PFSK-1 (cell line): ENCODE results near the gene PBX3.

ENCODE experiments used
- FOXP2 ChIP-seq: optimal IDR thresholded peaks from 2 replicates; pipeline ENCODE3; 2011; ENCODE audit warnings: borderline replicate concordance, control low read depth, inconsistent platforms; ENCODE audit not compliant: insufficient read depth; ENCODE audit errors: extremely low read length, extremely low read depth
- POLR2AphosphoS5 ChIP-seq: IDR thresholded peaks from 2 replicates; pipeline ENCODE4 v1.6.1; 2012; ENCODE audit warnings: low read depth, mild to moderate bottlenecking, control low read depth, low read length, moderate library complexity
- SIN3A ChIP-seq: IDR thresholded peaks from 2 replicates; pipeline ENCODE4 v1.6.1; 2012; ENCODE audit warnings: mild to moderate bottlenecking, low read length, moderate library complexity, borderline replicate concordance; ENCODE audit not compliant: insufficient read depth
- TAF1 ChIP-seq: IDR thresholded peaks from 2 replicates; pipeline ENCODE4 v1.6.1; 2012; ENCODE audit warnings: low read length, control low read depth, borderline replicate concordance; ENCODE audit not compliant: insufficient read depth
- TF ChIP-seq, protein P1 (sequence below), 2 experiments: IDR thresholded peaks; 2 replicates each; pipeline versions ENCODE4 v1.6.1 to v1.8.0; 2011 to 2012; ENCODE audit warnings: low read depth in 2 of 2, low read length in 2 of 2, control low read depth in 1 of 2, inconsistent platforms in 1 of 2, mild to moderate bottlenecking in 1 of 2, moderate library complexity in 1 of 2; ENCODE audit not compliant: insufficient read depth in 1 of 2

The PBX3 gene

GRCh38 chr9:125850106-125850632 is 103.0 kb downstream of the PBX3 start:
- TF ChIP-seq, protein P1, sequence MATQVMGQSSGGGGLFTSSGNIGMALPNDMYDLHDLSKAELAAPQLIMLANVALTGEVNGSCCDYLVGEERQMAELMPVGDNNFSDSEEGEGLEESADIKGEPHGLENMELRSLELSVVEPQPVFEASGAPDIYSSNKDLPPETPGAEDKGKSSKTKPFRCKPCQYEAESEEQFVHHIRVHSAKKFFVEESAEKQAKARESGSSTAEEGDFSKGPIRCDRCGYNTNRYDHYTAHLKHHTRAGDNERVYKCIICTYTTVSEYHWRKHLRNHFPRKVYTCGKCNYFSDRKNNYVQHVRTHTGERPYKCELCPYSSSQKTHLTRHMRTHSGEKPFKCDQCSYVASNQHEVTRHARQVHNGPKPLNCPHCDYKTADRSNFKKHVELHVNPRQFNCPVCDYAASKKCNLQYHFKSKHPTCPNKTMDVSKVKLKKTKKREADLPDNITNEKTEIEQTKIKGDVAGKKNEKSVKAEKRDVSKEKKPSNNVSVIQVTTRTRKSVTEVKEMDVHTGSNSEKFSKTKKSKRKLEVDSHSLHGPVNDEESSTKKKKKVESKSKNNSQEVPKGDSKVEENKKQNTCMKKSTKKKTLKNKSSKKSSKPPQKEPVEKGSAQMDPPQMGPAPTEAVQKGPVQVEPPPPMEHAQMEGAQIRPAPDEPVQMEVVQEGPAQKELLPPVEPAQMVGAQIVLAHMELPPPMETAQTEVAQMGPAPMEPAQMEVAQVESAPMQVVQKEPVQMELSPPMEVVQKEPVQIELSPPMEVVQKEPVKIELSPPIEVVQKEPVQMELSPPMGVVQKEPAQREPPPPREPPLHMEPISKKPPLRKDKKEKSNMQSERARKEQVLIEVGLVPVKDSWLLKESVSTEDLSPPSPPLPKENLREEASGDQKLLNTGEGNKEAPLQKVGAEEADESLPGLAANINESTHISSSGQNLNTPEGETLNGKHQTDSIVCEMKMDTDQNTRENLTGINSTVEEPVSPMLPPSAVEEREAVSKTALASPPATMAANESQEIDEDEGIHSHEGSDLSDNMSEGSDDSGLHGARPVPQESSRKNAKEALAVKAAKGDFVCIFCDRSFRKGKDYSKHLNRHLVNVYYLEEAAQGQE (IDR thresholded peaks at IDR 0.05; ENCODE audit: insufficient read depth in 1 of 2, low read depth in 2 of 2, low read length in 2 of 2): no peak
- no peak for TF ChIP-seq SIN3A
- TF ChIP-seq FOXP2: no peak
- no peak for TF ChIP-seq POLR2AphosphoS5
- no peak for TF ChIP-seq TAF1

DNA sequence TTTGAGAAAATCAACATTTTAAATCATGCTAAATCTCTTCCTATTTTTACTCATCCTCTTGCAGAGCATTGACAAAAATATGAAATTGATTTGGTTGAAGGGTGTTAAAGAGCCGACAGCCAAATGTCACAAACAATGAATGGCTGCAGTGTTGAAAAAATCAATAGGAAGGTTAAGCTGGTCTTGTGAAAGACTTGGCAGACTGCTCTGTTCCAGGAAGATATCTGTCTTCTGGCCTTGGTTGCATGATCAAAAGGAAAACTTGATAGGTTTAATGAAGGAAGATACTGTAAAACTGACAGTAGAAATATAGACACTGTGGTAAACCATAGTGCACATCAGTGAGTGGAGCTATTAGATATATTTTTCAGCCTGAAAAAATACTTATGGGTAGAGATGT is 103.6 kb downstream of the PBX3 start:
- TF ChIP-seq SIN3A: no peak
- TF ChIP-seq, protein P1 (IDR thresholded peaks at IDR 0.05; ENCODE audit: insufficient read depth in 1 of 2, low read depth in 2 of 2, low read length in 2 of 2): no peak
- no peak for TF ChIP-seq POLR2AphosphoS5
- no peak for TF ChIP-seq TAF1
- no peak for TF ChIP-seq FOXP2

DNA sequence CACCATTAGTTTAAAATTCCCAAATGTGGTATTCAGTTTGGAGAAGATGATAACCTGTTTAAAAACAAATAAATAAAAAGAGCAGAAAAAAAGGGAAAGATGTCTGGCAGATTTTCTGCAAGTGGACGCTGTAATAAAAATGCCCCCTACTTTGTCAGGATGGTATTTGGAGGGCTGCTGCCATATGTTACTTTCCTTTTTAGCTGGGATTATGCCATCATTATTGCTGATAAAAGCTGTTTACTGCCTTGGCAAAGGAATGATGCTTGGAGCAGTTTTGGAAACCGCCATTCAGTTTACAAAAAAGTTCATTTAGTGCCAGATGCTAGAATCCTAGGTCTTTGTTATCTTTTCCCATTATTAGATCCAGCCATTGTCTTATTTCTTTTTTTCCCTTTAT is 104.8 kb downstream of the PBX3 start:
- TF ChIP-seq, protein P1 (IDR thresholded peaks at IDR 0.05; ENCODE audit: insufficient read depth in 1 of 2, low read depth in 2 of 2, low read length in 2 of 2): no peak
- TF ChIP-seq FOXP2 (no peak), POLR2AphosphoS5 (no peak), SIN3A (no peak), TAF1 (no peak)

DNA sequence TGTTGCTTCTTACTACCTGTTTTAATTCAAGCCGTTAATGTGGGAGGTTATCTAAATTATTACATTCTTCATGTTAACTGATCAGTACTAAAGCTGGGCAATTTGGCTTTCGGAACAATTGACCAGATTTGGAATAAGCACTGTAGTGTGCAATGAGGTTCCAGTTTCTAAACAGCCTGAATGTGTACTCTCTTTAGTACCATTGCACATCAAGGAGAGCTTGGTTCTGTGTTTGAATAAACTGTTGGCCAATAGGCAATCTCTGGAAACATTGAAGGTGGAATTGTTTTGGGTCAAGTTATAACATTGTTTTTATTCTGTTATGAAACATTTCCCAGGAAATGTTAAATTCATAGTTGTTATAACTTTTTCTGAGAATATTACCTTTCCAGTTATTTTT is 105.2 kb downstream of the PBX3 start:
- TF ChIP-seq FOXP2 (no peak), TAF1 (no peak), SIN3A (no peak), POLR2AphosphoS5 (no peak)
- TF ChIP-seq, protein P1 (IDR thresholded peaks at IDR 0.05; ENCODE audit: insufficient read depth in 1 of 2, low read depth in 2 of 2, low read length in 2 of 2): no peak

DNA sequence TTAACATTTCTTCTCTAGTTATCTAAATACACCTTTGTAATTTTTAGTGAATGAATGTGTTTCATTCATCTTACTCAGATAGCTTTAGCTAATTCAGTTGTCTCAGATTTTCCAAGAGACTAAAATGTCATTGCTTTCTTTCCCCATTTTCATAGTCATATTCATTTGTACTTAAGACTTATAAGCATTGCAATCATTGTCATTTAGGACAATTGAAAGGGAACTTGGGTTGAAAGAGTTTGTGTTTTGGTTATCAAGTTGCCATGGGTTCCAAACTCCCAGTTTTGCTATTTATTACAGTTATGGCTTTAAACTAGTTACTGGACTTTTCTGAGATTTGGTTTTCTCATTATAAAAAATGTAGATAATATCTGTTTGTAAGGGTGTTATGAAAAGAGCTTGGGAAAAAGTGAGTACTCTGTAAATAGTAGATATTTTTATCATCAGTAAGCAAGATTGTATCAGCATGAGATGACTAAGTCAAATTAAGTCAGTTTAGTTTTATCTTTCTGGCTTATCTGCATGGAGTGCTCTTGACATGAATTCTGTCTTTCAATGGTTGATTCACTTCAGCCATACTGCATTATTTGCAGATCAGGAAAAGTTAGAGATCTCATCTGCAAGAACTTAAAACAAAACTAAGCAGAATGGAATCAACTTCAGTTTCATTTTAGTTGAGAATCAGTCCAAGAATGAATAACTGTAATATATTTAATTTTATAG is 107.5 kb downstream of the PBX3 start:
- TF ChIP-seq, protein P1 (IDR thresholded peaks at IDR 0.05; ENCODE audit: insufficient read depth in 1 of 2, low read depth in 2 of 2, low read length in 2 of 2): no peak
- peak; percentile 57; the same call in 1 of the 2 replicates for TF ChIP-seq SIN3A
